K562 (cell line): ENCODE results near the gene PRKAR1A. TPM values are rescaled to one million over a fixed set of nuclear protein-coding genes. Genes with fewer than 3 reads are reported as not detected.

Experiments
- MYBL2 ChIP-seq, 2 experiments: fragments of 450-650 bp in 1 of 2; sonication (generic) in 1 of 2; formaldehyde crosslinking in 1 of 2; IDR thresholded peaks; 2 replicates each; pipeline versions ENCODE4 v1.6.1 to v1.8.1; 2017 to 2022; ENCODE audit warnings: borderline replicate concordance in 1 of 2, inconsistent platforms in 1 of 2, low read depth in 1 of 2, mild to moderate bottlenecking in 1 of 2, missing genetic modification reagents in 1 of 2, moderate library complexity in 1 of 2
- SUPT5H ChIP-seq: fragments of 450-650 bp; IDR thresholded peaks from 2 replicates; pipeline ENCODE4 v1.6.1; 2016
- ZNF282 ChIP-seq: sonication (generic); formaldehyde crosslinking; IDR thresholded peaks from 2 replicates; pipeline ENCODE4 v1.8.1; 2023; ENCODE audit warnings: missing genetic modification reagents
- polyA plus RNA-seq, 8 experiments: library from polyadenylated mRNA; depleted of rRNA in 4 of 8; stranded (reverse) in 5 of 8; unstranded in 3 of 8; fragments of >200 nt; fragmentation: Nextera tagmentation in 2 of 8; fragmentation: Illumina TruSeq in 1 of 8; extraction: Ambion mirVana in 2 of 8; extraction: Trizol in 1 of 8; gene quantifications; 2 replicates each; pipeline versions ENCODE4 v1.2.1 to v1.2.3, GENCODE V29; 2011 to 2014; ENCODE audit warnings: inconsistent platforms in 1 of 8, missing spikeins in 1 of 8
- total RNA-seq, 7 experiments: library from RNA; depleted of rRNA in 6 of 7; stranded (reverse); fragments of >200 nt in 6 of 7; fragmentation: Illumina TruSeq in 2 of 7; extraction: Trizol in 2 of 7; gene quantifications; 2 replicates each; pipeline versions ENCODE4 v1.2.1 to v1.2.3, GENCODE V29; 2011 to 2021; ENCODE audit warnings: low replicate concordance in 1 of 7
- TF ChIP-seq, protein P1 (sequence below), 2 experiments: fragments of 450-650 bp; formaldehyde crosslinking in 1 of 2; IDR thresholded peaks; 2 replicates each; pipeline versions ENCODE4 v1.4.0 to v1.6.1; 2014 to 2020; ENCODE audit warnings: mild to moderate bottlenecking in 2 of 2, borderline replicate concordance in 1 of 2, low read depth in 1 of 2

PRKAR1A gene
- total and polyA plus RNA-seq, 9 of the 15 experiments (the other 6 are each of a cell fraction or from before 2014, with no cell fraction given), result 15.0 to 95.6 (median 67.5) TPM

DNA sequence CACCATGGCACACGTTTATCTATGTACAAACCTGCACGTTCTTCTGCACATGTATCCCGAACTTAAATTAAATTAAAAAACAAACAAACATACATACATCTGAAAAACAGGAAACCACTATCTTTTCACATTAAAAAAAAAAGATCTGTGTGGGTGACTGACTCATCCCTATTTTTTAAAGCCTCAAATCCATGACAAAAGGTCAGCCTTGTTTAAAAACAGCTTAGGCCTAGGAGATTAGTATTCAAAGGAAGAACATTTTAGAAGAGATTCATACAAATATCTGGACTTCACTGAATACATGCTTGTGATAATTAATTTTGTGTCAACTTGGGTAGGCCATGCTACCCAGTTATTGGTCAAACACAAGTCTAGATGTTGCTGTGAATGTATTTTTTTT, 4.7 kb upstream of the PRKAR1A start (continued):
- TF ChIP-seq, protein P1, sequence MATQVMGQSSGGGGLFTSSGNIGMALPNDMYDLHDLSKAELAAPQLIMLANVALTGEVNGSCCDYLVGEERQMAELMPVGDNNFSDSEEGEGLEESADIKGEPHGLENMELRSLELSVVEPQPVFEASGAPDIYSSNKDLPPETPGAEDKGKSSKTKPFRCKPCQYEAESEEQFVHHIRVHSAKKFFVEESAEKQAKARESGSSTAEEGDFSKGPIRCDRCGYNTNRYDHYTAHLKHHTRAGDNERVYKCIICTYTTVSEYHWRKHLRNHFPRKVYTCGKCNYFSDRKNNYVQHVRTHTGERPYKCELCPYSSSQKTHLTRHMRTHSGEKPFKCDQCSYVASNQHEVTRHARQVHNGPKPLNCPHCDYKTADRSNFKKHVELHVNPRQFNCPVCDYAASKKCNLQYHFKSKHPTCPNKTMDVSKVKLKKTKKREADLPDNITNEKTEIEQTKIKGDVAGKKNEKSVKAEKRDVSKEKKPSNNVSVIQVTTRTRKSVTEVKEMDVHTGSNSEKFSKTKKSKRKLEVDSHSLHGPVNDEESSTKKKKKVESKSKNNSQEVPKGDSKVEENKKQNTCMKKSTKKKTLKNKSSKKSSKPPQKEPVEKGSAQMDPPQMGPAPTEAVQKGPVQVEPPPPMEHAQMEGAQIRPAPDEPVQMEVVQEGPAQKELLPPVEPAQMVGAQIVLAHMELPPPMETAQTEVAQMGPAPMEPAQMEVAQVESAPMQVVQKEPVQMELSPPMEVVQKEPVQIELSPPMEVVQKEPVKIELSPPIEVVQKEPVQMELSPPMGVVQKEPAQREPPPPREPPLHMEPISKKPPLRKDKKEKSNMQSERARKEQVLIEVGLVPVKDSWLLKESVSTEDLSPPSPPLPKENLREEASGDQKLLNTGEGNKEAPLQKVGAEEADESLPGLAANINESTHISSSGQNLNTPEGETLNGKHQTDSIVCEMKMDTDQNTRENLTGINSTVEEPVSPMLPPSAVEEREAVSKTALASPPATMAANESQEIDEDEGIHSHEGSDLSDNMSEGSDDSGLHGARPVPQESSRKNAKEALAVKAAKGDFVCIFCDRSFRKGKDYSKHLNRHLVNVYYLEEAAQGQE (IDR thresholded peaks at IDR 0.05; ENCODE audit: borderline replicate concordance), result no peak
- TF ChIP-seq, protein P1 (CRISPR knock-in tag; IDR thresholded peaks at IDR 0.05; ENCODE audit: low read depth), result no peak
- no peak for TF ChIP-seq SUPT5H
- TF ChIP-seq ZNF282 (CRISPR knock-in tag), result no peak
- no peak for TF ChIP-seq MYBL2 (IDR thresholded peaks at IDR 0.05; ENCODE audit: low read depth)
- TF ChIP-seq MYBL2 (CRISPR knock-in tag; IDR thresholded peaks at IDR 0.05; ENCODE audit: borderline replicate concordance), result no peak
